GM12878 (cell line): Measurements from ENCODE around the gene THUMPD3.

Experiments
- CREB1 ChIP-seq: IDR thresholded peaks from 2 replicates; pipeline ENCODE4 v1.6.1; 2012; ENCODE audit warnings: low read depth, mild to moderate bottlenecking, inconsistent platforms
- CTCF ChIP-seq, 3 experiments: IDR thresholded peaks in 2 of 3; conservative IDR thresholded peaks in 1 of 3; 2 replicates each; pipeline ENCODE4 v1.5.1; 2011; ENCODE audit warnings: low read depth in 3 of 3, low read length in 3 of 3, mild to moderate bottlenecking in 3 of 3, control low read depth in 2 of 3, moderate library complexity in 2 of 3, inconsistent platforms in 1 of 3, mixed read lengths in 1 of 3; ENCODE audit not compliant: control insufficient read depth in 2 of 3, insufficient read depth in 1 of 3; ENCODE audit errors: extremely low read depth in 1 of 3
- FOXM1 ChIP-seq: IDR thresholded peaks from 2 replicates; pipeline ENCODE4 v1.6.1; 2012; ENCODE audit warnings: low read depth, mild to moderate bottlenecking, inconsistent platforms, low read length, moderate library complexity
- KAT2A ChIP-seq: conservative IDR thresholded peaks from 2 replicates; pipeline ENCODE4 v1.6.1; 2011; ENCODE audit warnings: low read depth, low read length; ENCODE audit not compliant: control insufficient read depth
- POLR2A ChIP-seq: IDR thresholded peaks from 2 replicates; pipeline ENCODE4 v1.6.1; 2011; ENCODE audit warnings: low read depth, mild to moderate bottlenecking, low read length
- POLR2AphosphoS5 ChIP-seq: IDR thresholded peaks from 2 replicates; pipeline ENCODE4 v1.6.1; 2011; ENCODE audit warnings: mild to moderate bottlenecking, low read length, inconsistent platforms
- RCOR1 ChIP-seq: conservative IDR thresholded peaks from 2 replicates; pipeline ENCODE4 v1.6.1; 2012; ENCODE audit warnings: low read depth, low read length, improper control_type of control experiment
- SP1 ChIP-seq: IDR thresholded peaks from one replicate; pipeline ENCODE4 v1.6.1; 2011; ENCODE audit warnings: low read depth, low read length
- TCF3 ChIP-seq: IDR thresholded peaks from 2 replicates; pipeline ENCODE4 v1.6.1; 2012; ENCODE audit warnings: low read depth, mild to moderate bottlenecking, low read length, borderline replicate concordance; ENCODE audit not compliant: insufficient read depth
- ZBED1 ChIP-seq: IDR thresholded peaks from 2 replicates; pipeline ENCODE4 v1.6.1; 2016; ENCODE audit warnings: borderline replicate concordance
- ZBTB33 ChIP-seq: fragments of 450-650 bp; IDR thresholded peaks from 2 replicates; pipeline ENCODE4 v1.6.1; 2017; ENCODE audit warnings: mild to moderate bottlenecking

- TF ChIP-seq ZBTB33 (no peak), ZBED1 (no peak), CREB1 (no peak), RCOR1 (no peak), POLR2AphosphoS5 (no peak), POLR2A (no peak), FOXM1 (no peak), TCF3 (no peak), CTCF (IDR thresholded peaks at IDR 0.05 in 2 of 3, conservative IDR thresholded peaks at IDR 0.05 in 1 of 3; ENCODE audit: control insufficient read depth in 2 of 3, extremely low read depth in 1 of 3, insufficient read depth in 1 of 3, low read depth in 3 of 3, low read length in 3 of 3) (no peak), SP1 (no peak), KAT2A (no peak)
These were observed 31.7 kb upstream of the THUMPD3 start for GRCh38 chr3:9331171-9331570.
